ENCODE data around the gene FDPS. TPM values are rescaled to one million over a fixed set of nuclear protein-coding genes. Genes with fewer than 3 reads are reported as not detected.

FDPS gene
- total and polyA plus RNA-seq, 2 donors (not counting 3 experiments of a cell fraction or from before 2014, with no cell fraction given) = 630 to 646 TPM

DNA sequence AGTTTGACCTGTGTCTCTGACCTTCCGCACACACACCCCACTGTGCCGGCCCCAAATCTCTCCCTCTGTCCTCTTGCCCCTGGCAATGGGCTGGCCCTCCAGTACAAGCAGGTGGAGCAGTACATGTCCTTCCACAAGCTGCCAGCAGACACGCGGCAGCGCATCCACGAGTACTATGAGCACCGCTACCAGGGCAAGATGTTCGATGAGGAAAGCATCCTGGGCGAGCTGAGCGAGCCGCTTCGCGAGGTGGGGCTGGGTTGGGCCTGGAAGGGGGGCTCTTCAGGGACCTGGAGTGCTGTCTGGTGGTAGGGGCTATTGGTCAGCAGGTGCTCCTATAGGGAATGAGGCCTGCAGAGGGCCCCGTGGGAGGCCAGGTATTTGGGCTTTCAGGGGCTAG, 23.6 kb upstream of the FDPS start:
- Histone ChIP-seq H3K27ac (ENCODE audit: insufficient read depth, low read depth, low read length) (no peak overlapping the region), H3K79me2 (ENCODE audit: control insufficient read depth, insufficient read depth, low read length) (no peaks in the 10 kb centered on the region), H3K9me3 (replicated peaks; ENCODE audit: control insufficient read depth, insufficient read depth, low read length) (no peaks in the 10 kb centered on the region), H3K9ac (replicated peaks; ENCODE audit: extremely low read depth, insufficient read depth, low read length) (no peak overlapping the region), H3K4me2 (ENCODE audit: insufficient read depth, low read length) (no peak overlapping the region), H4K20me1 (replicated peaks; ENCODE audit: control insufficient read depth, extremely low read depth, insufficient read depth, low read length) (no peaks in the 10 kb centered on the region), H3K4me1 (ENCODE audit: control insufficient read depth, extremely low read depth, insufficient read depth, low read length) (no peaks in the 10 kb centered on the region), H3K27me3 (ENCODE audit: control insufficient read depth in 2 of 2, insufficient read depth in 2 of 2, low read length in 2 of 2) (no peaks in the 10 kb centered on the region), H3K4me3 (replicated peaks in 1 of 3; ENCODE audit: insufficient read depth in 1 of 3, low read depth in 1 of 3, low read length in 3 of 3) (no peak overlapping the region), H2AFZ (ENCODE audit: low read depth, low read length) (no peak overlapping the region), H3K36me3 (ENCODE audit: control insufficient read depth in 2 of 2, extremely low read depth in 1 of 2, insufficient read depth in 2 of 2, low read length in 2 of 2) (no peaks in the 10 kb centered on the region), H3K9me1 (replicated peaks; ENCODE audit: control insufficient read depth, extremely low read depth, insufficient read depth, low read length) (no peaks in the 10 kb centered on the region)
- TF ChIP-seq EZH2 (IDR thresholded peaks at IDR 0.05; ENCODE audit: borderline replicate concordance, low read depth, low read length, severe bottlenecking) (no peak), FOS (IDR thresholded peaks at IDR 0.05; ENCODE audit: borderline replicate concordance, insufficient read depth, low read length) (no peak), POLR2A (IDR thresholded peaks at IDR 0.05; ENCODE audit: low read depth, low read length) (no peak)
- DNase-seq (ENCODE audit: low read depth, low spot score) (no peak), FAIRE-seq (no peak)
- POLR2A ChIA-PET = no interaction called here
- intact Hi-C loops (cut with micrococcal nuclease) (no loop called here), dilution Hi-C loops (cut with MboI; ENCODE audit: extremely low pct_ligation_motif_present, low sequenced_read_pairs) (no loop called here)
- CTCF ChIA-PET = no interaction called here
- BruUV-seq (replicated peaks) = no TSS peak

DNA sequence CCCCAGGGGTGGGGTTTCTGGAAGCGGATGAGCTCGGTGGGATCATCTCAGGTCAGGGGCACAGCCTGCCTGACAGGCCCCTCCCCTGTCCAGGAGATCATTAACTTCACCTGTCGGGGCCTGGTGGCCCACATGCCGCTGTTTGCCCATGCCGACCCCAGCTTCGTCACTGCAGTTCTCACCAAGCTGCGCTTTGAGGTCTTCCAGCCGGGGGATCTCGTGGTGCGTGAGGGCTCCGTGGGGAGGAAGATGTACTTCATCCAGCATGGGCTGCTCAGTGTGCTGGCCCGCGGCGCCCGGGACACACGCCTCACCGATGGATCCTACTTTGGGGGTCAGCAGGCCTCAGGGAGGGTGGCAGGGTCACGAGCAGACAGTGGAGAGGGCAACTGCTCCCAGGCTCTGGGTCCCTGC, 23.0 kb upstream of the FDPS start:
- H3K27me3 ChIP-seq (ENCODE audit: control insufficient read depth in 2 of 2, insufficient read depth in 2 of 2, low read length in 2 of 2) = peaks cover 0 to 1% of the 10 kb centered on the region in 2 experiments
- H3K4me1 ChIP-seq (ENCODE audit: control insufficient read depth, extremely low read depth, insufficient read depth, low read length) = no peaks in the 10 kb centered on the region
- H4K20me1 ChIP-seq (replicated peaks; ENCODE audit: control insufficient read depth, extremely low read depth, insufficient read depth, low read length) = no peaks in the 10 kb centered on the region
- no peaks in the 10 kb centered on the region for H3K79me2 ChIP-seq (ENCODE audit: control insufficient read depth, insufficient read depth, low read length)
- H3K4me3 ChIP-seq (replicated peaks in 1 of 3; ENCODE audit: insufficient read depth in 1 of 3, low read depth in 1 of 3, low read length in 3 of 3) = no peak overlapping the region
- dilution Hi-C loops (cut with MboI; ENCODE audit: extremely low pct_ligation_motif_present, low sequenced_read_pairs) (no loop called here), intact Hi-C loops (cut with micrococcal nuclease) (no loop called here)
- BruUV-seq (replicated peaks) = no TSS peak
- H3K9ac ChIP-seq (replicated peaks; ENCODE audit: extremely low read depth, insufficient read depth, low read length) = no peak overlapping the region
- POLR2A ChIA-PET = no interaction called here
- H2AFZ ChIP-seq (ENCODE audit: low read depth, low read length) = no peak overlapping the region
- H3K27ac ChIP-seq (ENCODE audit: insufficient read depth, low read depth, low read length) = no peak overlapping the region
- CTCF ChIA-PET = interaction anchor here (1.1 to 1.2 kb wide), 3 partner anchors 9 to 35 kb away, joined by 3 read pairs; no protein-coding TSS in a partner anchor
- DNase-seq (ENCODE audit: low read depth, low spot score) (no peak), FAIRE-seq (no peak)
- H3K9me1 ChIP-seq (replicated peaks; ENCODE audit: control insufficient read depth, extremely low read depth, insufficient read depth, low read length) = no peaks in the 10 kb centered on the region
- TF ChIP-seq MYC (IDR thresholded peaks at IDR 0.05; ENCODE audit: low read depth, low read length) (no peak), POLR2A (IDR thresholded peaks at IDR 0.05; ENCODE audit: low read depth, low read length) (no peak), JUN (IDR thresholded peaks at IDR 0.05; ENCODE audit: borderline replicate concordance, insufficient read depth, insufficient read length, low read depth) (no peak), EZH2 (IDR thresholded peaks at IDR 0.05; ENCODE audit: borderline replicate concordance, low read depth, low read length, severe bottlenecking) (no peak), FOS (IDR thresholded peaks at IDR 0.05; ENCODE audit: borderline replicate concordance, insufficient read depth, low read length) (no peak), POLR2AphosphoS5 (IDR thresholded peaks at IDR 0.05; ENCODE audit: insufficient read depth, low read depth, low read length) (no peak), GATA2 (IDR thresholded peaks at IDR 0.05; ENCODE audit: insufficient read depth, insufficient read length, low read depth, low read length) (no peak)
- TF ChIP-seq, protein P1, sequence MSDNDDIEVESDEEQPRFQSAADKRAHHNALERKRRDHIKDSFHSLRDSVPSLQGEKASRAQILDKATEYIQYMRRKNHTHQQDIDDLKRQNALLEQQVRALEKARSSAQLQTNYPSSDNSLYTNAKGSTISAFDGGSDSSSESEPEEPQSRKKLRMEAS (IDR thresholded peaks at IDR 0.05; ENCODE audit: insufficient read depth, insufficient read length) = no peak
- TF ChIP-seq, protein P2, sequence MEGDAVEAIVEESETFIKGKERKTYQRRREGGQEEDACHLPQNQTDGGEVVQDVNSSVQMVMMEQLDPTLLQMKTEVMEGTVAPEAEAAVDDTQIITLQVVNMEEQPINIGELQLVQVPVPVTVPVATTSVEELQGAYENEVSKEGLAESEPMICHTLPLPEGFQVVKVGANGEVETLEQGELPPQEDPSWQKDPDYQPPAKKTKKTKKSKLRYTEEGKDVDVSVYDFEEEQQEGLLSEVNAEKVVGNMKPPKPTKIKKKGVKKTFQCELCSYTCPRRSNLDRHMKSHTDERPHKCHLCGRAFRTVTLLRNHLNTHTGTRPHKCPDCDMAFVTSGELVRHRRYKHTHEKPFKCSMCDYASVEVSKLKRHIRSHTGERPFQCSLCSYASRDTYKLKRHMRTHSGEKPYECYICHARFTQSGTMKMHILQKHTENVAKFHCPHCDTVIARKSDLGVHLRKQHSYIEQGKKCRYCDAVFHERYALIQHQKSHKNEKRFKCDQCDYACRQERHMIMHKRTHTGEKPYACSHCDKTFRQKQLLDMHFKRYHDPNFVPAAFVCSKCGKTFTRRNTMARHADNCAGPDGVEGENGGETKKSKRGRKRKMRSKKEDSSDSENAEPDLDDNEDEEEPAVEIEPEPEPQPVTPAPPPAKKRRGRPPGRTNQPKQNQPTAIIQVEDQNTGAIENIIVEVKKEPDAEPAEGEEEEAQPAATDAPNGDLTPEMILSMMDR (IDR thresholded peaks at IDR 0.05; ENCODE audit: extremely low read depth in 1 of 2, insufficient read depth in 1 of 2, low read depth in 1 of 2, low read length in 2 of 2) = no peak
- H3K9me3 ChIP-seq (replicated peaks; ENCODE audit: control insufficient read depth, insufficient read depth, low read length) = no peaks in the 10 kb centered on the region
- no peaks in the 10 kb centered on the region for H3K36me3 ChIP-seq (ENCODE audit: control insufficient read depth in 2 of 2, extremely low read depth in 1 of 2, insufficient read depth in 2 of 2, low read length in 2 of 2)
- no peak overlapping the region for H3K4me2 ChIP-seq (ENCODE audit: insufficient read depth, low read length)

Data from endothelial cell of umbilical vein (primary cell).